HG02938 (cell line): Measurements from ENCODE around the gene ASIC2.

Source experiments
- ATAC-seq: cut with Tn5 transposase; IDR thresholded peaks from one replicate; pipeline ENCODE4 v1.9.1; 2021; ENCODE audit warnings: mild to moderate bottlenecking, moderate library complexity; ENCODE audit not compliant: unreplicated experiment

Gene ASIC2

GRCh38 chr17:33118391-33119075 lies 174.6 kb downstream of the ASIC2 start:
- no peak for ATAC-seq

GRCh38 chr17:33116021-33116551 lies 177.0 kb downstream of the ASIC2 start:
- no peak for ATAC-seq

GRCh38 chr17:33115366-33115765 lies 177.7 kb downstream of the ASIC2 start:
- ATAC-seq: no peak

- ATAC-seq: no peak
Observed at GRCh38 chr17:33113991-33114370, 179.1 kb downstream of the ASIC2 start.

- ATAC-seq: no peak
Observed at GRCh38 chr17:33113276-33113990, 179.7 kb downstream of the ASIC2 start.

GRCh38 chr17:33112763-33113162 lies 180.3 kb downstream of the ASIC2 start:
- ATAC-seq: no peak

GRCh38 chr17:33109336-33110072 lies 183.6 kb downstream of the ASIC2 start:
- ATAC-seq: no peak

GRCh38 chr17:33106525-33107165 lies 186.4 kb downstream of the ASIC2 start:
- ATAC-seq: no peak

GRCh38 chr17:33105911-33106310 lies 187.2 kb downstream of the ASIC2 start:
- no peak for ATAC-seq

GRCh38 chr17:33099906-33100305 lies 193.2 kb downstream of the ASIC2 start:
- no peak for ATAC-seq

- no peak for ATAC-seq
Observed at GRCh38 chr17:33099252-33099651, 193.8 kb downstream of the ASIC2 start.

- ATAC-seq: no peak
Observed at GRCh38 chr17:33097411-33097810, 195.7 kb downstream of the ASIC2 start.

- no peak for ATAC-seq
Observed at GRCh38 chr17:33096161-33096560, 196.9 kb downstream of the ASIC2 start.

GRCh38 chr17:33091271-33091670 lies 201.8 kb downstream of the ASIC2 start:
- ATAC-seq: no peak

GRCh38 chr17:33090806-33091205 lies 202.3 kb downstream of the ASIC2 start:
- ATAC-seq: no peak

GRCh38 chr17:33086878-33087277 lies 206.2 kb downstream of the ASIC2 start:
- no peak for ATAC-seq

GRCh38 chr17:33086041-33086440 lies 207.1 kb downstream of the ASIC2 start:
- ATAC-seq: no peak

GRCh38 chr17:33085256-33085655 lies 207.8 kb downstream of the ASIC2 start:
- ATAC-seq: no peak

GRCh38 chr17:33084755-33085154 lies 208.3 kb downstream of the ASIC2 start:
- ATAC-seq: no peak

- ATAC-seq: no peak
Observed at GRCh38 chr17:33082529-33083173, 210.4 kb downstream of the ASIC2 start.

GRCh38 chr17:33080091-33080490 lies 213.0 kb downstream of the ASIC2 start:
- no peak for ATAC-seq
